ENCODE measurements around the gene HOXD12.

Gene HOXD12

GRCh38 chr2:176118601-176119339 is 19.2 kb downstream of the HOXD12 start:
- TF ChIP-seq CTCF (IDR thresholded peaks at IDR 0.05; ENCODE audit: low read depth, low read length, missing control alignments), result peak; percentile 40
- no peak overlapping the region for H3K4me3 ChIP-seq (replicated peaks; ENCODE audit: low read depth, low read length)
- no peak for DNase-seq (ENCODE audit: extremely low read depth, low read depth)

GRCh38 chr2:176120364-176121189 is 21.0 kb downstream of the HOXD12 start:
- H3K4me3 ChIP-seq (replicated peaks; ENCODE audit: low read depth, low read length), result no peak overlapping the region
- DNase-seq (ENCODE audit: extremely low read depth, low read depth), result no peak
- no peak for TF ChIP-seq CTCF (IDR thresholded peaks at IDR 0.05; ENCODE audit: low read depth, low read length, missing control alignments)

- no peak for TF ChIP-seq CTCF (IDR thresholded peaks at IDR 0.05; ENCODE audit: low read depth, low read length, missing control alignments)
- DNase-seq (ENCODE audit: extremely low read depth, low read depth), result no peak
- no peak overlapping the region for H3K4me3 ChIP-seq (replicated peaks; ENCODE audit: low read depth, low read length)
Observed at GRCh38 chr2:176121190-176122051, 21.8 kb downstream of the HOXD12 start.

- no peak for TF ChIP-seq CTCF (IDR thresholded peaks at IDR 0.05; ENCODE audit: low read depth, low read length, missing control alignments)
- DNase-seq (ENCODE audit: extremely low read depth, low read depth), result no peak
- peak overlapping the region; percentile 24 for H3K4me3 ChIP-seq (replicated peaks; ENCODE audit: low read depth, low read length)
Observed at GRCh38 chr2:176122052-176122682, 22.6 kb downstream of the HOXD12 start.

GRCh38 chr2:176122683-176123410 is 23.3 kb downstream of the HOXD12 start, which contains the start of gene HOXD9:
Gene HOXD9, plus strand, starts transcription at chr2:176122719. Its CDS starts 50 bp downstream, at chr2:176122769.
- TF ChIP-seq CTCF (IDR thresholded peaks at IDR 0.05; ENCODE audit: low read depth, low read length, missing control alignments), result no peak
- peak within 1 kb of the TSS; percentile 24 for H3K4me3 ChIP-seq (replicated peaks; ENCODE audit: low read depth, low read length)
- DNase-seq (ENCODE audit: extremely low read depth, low read depth), result no peak

Measured in HFF-Myc (cell line).